ENCODE results near the gene ANTXR1.

- TF ChIP-seq EZH2phosphoT487 (IDR thresholded peaks at IDR 0.05; ENCODE audit: borderline replicate concordance) = no peak
- TF ChIP-seq CTCF (conservative IDR thresholded peaks at IDR 0.05; ENCODE audit: low read length) = no peak
These were observed 228.9 kb downstream of the ANTXR1 start for GRCh38 chr2:69241664-69242514.
